CD4-positive, CD25-positive, alpha-beta regulatory T cell (primary cell): ENCODE results near the gene NPBWR2. TPM values are rescaled to one million over a fixed set of nuclear protein-coding genes. Genes with fewer than 3 reads are reported as not detected.
A peak's percentile ranks its signal among the peaks of the same experiment; 100 is the strongest.
"Not testable (repeated sequence)": the region's sequence is repeated elsewhere in the genome, so short reads cannot be mapped to it uniquely, and the experiment has no call there.

Experiments
- ATAC-seq, 2 donors: fragments of 150-1000 bp; cut with Tn5 transposase; one replicate each; pipeline ENCODE4 v1.10.0; 2021; ENCODE audit warnings: low read depth in 2 of 2, moderate number of reproducible peaks in 2 of 2, moderate library complexity in 1 of 2
- DNase-seq, 3 donors: peaks; one replicate each; pipeline versions ENCODE4 v3.0.0 to v3.0.0-alpha.2; 2012 to 2022; ENCODE audit warnings: mixed read lengths in 1 of 3
- H3K27ac ChIP-seq: one replicate; pipeline ENCODE4 v1.7.0; 2013; ENCODE audit warnings: mild to moderate bottlenecking, low read length; ENCODE audit not compliant: insufficient read depth, poor library complexity, severe bottlenecking
- H3K27me3 ChIP-seq: one replicate; pipeline ENCODE4 v1.7.0; 2013; ENCODE audit warnings: low read length; ENCODE audit not compliant: control insufficient read depth, insufficient read depth
- H3K36me3 ChIP-seq: one replicate; pipeline ENCODE4 v1.7.0; 2013; ENCODE audit warnings: mild to moderate bottlenecking, low read length, moderate library complexity; ENCODE audit not compliant: control insufficient read depth, insufficient read depth
- H3K4me1 ChIP-seq: 2 replicates; pipeline ENCODE4 v1.7.0; 2013; ENCODE audit warnings: mild to moderate bottlenecking, low read length; ENCODE audit not compliant: insufficient read depth, control insufficient read depth, poor library complexity, severe bottlenecking
- H3K4me3 ChIP-seq: one replicate; pipeline ENCODE4 v1.7.0; 2013; ENCODE audit warnings: low read depth, mild to moderate bottlenecking, low read length, moderate library complexity
- H3K9me3 ChIP-seq, 2 experiments: 1 replicate in 1 of 2; 2 replicates in 1 of 2; pipeline ENCODE4 v1.7.0; 2013; ENCODE audit warnings: low read length in 2 of 2, mild to moderate bottlenecking in 1 of 2, moderate library complexity in 1 of 2; ENCODE audit not compliant: control insufficient read depth in 2 of 2
- H3K27ac Mint-ChIP-seq, 3 donors: one replicate each; pipeline ENCODE4 v1.8.0; 2020 to 2022; ENCODE audit warnings: mild to moderate bottlenecking in 3 of 3, mixed read lengths in 3 of 3, moderate library complexity in 2 of 3
- H3K27me3 Mint-ChIP-seq: one replicate; pipeline ENCODE4 v1.8.0; 2022; ENCODE audit warnings: mild to moderate bottlenecking, mixed read lengths
- H3K36me3 Mint-ChIP-seq: one replicate; pipeline ENCODE4 v1.8.0; 2020; ENCODE audit warnings: mixed read lengths
- H3K4me1 Mint-ChIP-seq, 4 donors: one replicate each; pipeline ENCODE4 v1.8.0; 2020 to 2022; ENCODE audit warnings: mixed read lengths in 4 of 4, mild to moderate bottlenecking in 1 of 4
- H3K4me3 Mint-ChIP-seq, 4 donors: one replicate each; pipeline ENCODE4 v1.8.0; 2020 to 2022; ENCODE audit warnings: mild to moderate bottlenecking in 4 of 4, mixed read lengths in 4 of 4, moderate library complexity in 3 of 4
- H3K9me3 Mint-ChIP-seq, 7 donors: one replicate each; pipeline ENCODE4 v1.8.0; 2020 to 2022; ENCODE audit warnings: mixed read lengths in 7 of 7, mild to moderate bottlenecking in 3 of 7, moderate library complexity in 2 of 7
- polyA plus RNA-seq, 4 donors: library from polyadenylated mRNA; unstranded; fragments of 300-500 nt; fragmentation: Illumina TruSeq; gene quantifications; one replicate each; pipeline ENCODE4 v1.2.3, GENCODE V29; 2021
- total RNA-seq: library from RNA; stranded (reverse); gene quantifications from one replicate; pipeline ENCODE4 v1.2.3, GENCODE V29; 2022

The NPBWR2 gene
- total and polyA plus RNA-seq, 5 donors from 2014 or later = not detected

DNA sequence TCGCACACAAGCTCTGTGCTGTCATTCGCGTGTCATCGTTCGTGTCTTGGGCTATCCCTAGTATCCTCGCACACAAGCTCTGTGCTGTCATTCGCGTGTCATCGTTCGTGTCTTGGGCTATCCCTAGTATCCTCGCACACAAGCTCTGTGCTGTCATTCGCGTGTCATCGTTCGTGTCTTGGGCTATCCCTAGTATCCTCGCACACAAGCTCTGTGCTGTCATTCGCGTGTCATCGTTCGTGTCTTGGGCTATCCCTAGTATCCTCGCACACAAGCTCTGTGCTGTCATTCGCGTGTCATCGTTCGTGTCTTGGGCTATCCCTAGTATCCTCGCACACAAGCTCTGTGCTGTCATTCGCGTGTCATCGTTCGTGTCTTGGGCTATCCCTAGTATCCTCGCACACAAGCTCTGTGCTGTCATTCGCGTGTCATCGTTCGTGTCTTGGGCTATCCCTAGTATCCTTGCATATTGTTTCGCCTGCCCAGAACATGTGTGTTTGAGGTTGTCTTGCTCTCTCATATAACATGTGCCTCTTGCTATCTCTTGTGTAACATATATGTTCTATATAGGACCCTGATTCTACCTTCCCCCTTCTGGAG is 20.0 kb downstream of the NPBWR2 start:
- H3K4me3 ChIP-seq, H3K36me3 Mint-ChIP-seq, H3K27me3 ChIP-seq, H3K4me3 Mint-ChIP-seq, H3K27ac ChIP-seq, ATAC-seq, DNase-seq, H3K36me3 ChIP-seq, H3K9me3 ChIP-seq, H3K9me3 Mint-ChIP-seq, H3K27ac Mint-ChIP-seq: not testable (repeated sequence)
- Mint-ChIP-seq H3K4me1 (peaks cover 0 to 18% (median 3%) of the 10 kb centered on the region in 4 donors), H3K27me3 (peaks cover 35% of the 10 kb centered on the region)
- H3K4me1 ChIP-seq = peaks cover 22% of the 10 kb centered on the region

- H3K9me3 ChIP-seq = peaks cover 0 to 6% of the 10 kb centered on the region in 2 experiments
- H3K36me3 ChIP-seq = no peaks in the 10 kb centered on the region
- peaks cover 0 to 23% (median 4%) of the 10 kb centered on the region in 4 donors for H3K4me1 Mint-ChIP-seq
- ATAC-seq (no peak), DNase-seq (no peak)
- H3K36me3 Mint-ChIP-seq = peaks cover 3% of the 10 kb centered on the region
- no peak overlapping the region for H3K27ac ChIP-seq
- peaks cover 0 to 9% (median 2%) of the 10 kb centered on the region in 7 donors for H3K9me3 Mint-ChIP-seq
- peaks cover 40% of the 10 kb centered on the region for H3K27me3 Mint-ChIP-seq
- H3K4me1 ChIP-seq = peaks cover 24% of the 10 kb centered on the region
- peaks cover 4% of the 10 kb centered on the region for H3K27me3 ChIP-seq
- H3K27ac Mint-ChIP-seq = no peak overlapping the region
- peak overlapping the region in 1 of 4 donors; percentile 73 for H3K4me3 Mint-ChIP-seq
- no peak overlapping the region for H3K4me3 ChIP-seq
Measured at GRCh38 chr20:64086801-64087200, 20.6 kb downstream of the NPBWR2 start.

GRCh38 chr20:64084685-64085152 is 22.6 kb downstream of the NPBWR2 start:
- peaks cover 29% of the 10 kb centered on the region for H3K4me1 ChIP-seq
- peaks cover 0 to 37% (median 10%) of the 10 kb centered on the region in 4 donors for H3K4me1 Mint-ChIP-seq
- ATAC-seq (no peak), DNase-seq (no peak)
- H3K36me3 Mint-ChIP-seq = peaks cover 3% of the 10 kb centered on the region
- H3K27ac ChIP-seq = no peak overlapping the region
- no peak overlapping the region for H3K27ac Mint-ChIP-seq
- H3K36me3 ChIP-seq = no peaks in the 10 kb centered on the region
- no peak overlapping the region for H3K4me3 ChIP-seq
- peaks cover 0 to 6% of the 10 kb centered on the region in 2 experiments for H3K9me3 ChIP-seq
- H3K4me3 Mint-ChIP-seq = peak overlapping the region in 3 of 4 donors; percentile 85 to 90 (median 88)
- H3K27me3 Mint-ChIP-seq = peaks cover 44% of the 10 kb centered on the region
- peaks cover 0 to 9% (median 2%) of the 10 kb centered on the region in 7 donors for H3K9me3 Mint-ChIP-seq
- H3K27me3 ChIP-seq = peaks cover 4% of the 10 kb centered on the region

DNA sequence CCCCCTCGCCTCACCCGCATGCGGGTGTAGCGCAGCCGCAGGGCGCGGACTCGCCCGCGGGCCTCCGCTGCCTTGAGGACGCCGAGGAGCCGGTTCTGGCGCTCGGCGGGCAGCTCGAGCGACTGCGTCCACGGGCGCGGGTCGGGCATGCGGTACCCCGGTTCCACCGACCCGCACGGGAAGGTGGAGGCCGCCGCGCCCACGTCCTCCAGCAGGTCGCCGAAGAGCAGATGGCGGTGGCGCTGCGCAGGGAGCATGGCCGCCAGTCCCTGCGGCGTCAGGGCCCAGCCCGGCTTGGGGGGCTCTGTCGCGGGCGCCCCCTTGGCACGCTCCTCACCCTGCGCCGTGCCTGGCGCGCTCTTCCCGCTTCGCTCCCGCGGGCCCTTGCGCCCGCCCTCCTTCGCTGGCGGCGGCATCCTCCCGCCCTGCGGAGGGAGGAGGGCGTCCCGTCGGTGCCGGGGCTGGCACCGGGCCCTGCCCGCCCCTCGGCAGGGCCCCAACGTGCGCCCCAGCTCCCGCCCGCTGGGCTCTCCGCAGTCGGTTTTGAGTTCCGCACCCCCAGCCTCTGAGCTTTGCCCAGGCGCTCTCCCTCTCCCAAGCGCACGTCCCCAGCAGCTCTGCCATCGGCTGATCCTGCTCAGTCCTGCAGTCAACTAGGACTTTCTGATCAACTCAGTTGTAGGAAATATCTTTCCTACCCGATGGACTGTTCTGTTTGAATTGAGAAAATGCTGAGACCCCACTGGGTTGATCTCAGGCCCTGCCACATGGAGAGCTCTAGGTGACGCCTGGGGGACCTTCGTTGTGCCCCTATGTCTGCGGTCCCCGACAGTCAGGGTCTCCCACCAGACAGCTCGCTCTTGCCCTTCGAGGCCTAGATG is 23.3 kb downstream of the NPBWR2 start, which contains the start of gene LKAAEAR1:
LKAAEAR1 (minus strand) TSS at position 595 of the 881 bp plus-strand sequence; CDS start at position 416, 179 bp downstream.
- no peak for DNase-seq

GRCh38 chr20:64083378-64083803 is 24.0 kb downstream of the NPBWR2 start:
- peaks cover 0 to 37% (median 11%) of the 10 kb centered on the region in 4 donors for H3K4me1 Mint-ChIP-seq
- H3K27me3 Mint-ChIP-seq = peaks cover 31% of the 10 kb centered on the region
- ATAC-seq = peak; percentile 38 to 56
- peaks cover 3% of the 10 kb centered on the region for H3K36me3 Mint-ChIP-seq
- H3K27ac Mint-ChIP-seq = peak overlapping the region in 1 of 3 donors; percentile 20
- Histone ChIP-seq H3K4me3 (no peak overlapping the region), H3K27me3 (peaks cover 4% of the 10 kb centered on the region), H3K4me1 (peaks cover 39% of the 10 kb centered on the region), H3K36me3 (no peaks in the 10 kb centered on the region), H3K9me3 (peaks cover 0 to 6% of the 10 kb centered on the region in 2 experiments), H3K27ac (no peak overlapping the region)
- peaks cover 0 to 9% (median 2%) of the 10 kb centered on the region in 7 donors for H3K9me3 Mint-ChIP-seq
- peak overlapping the region; percentile 72 to 94 (median 82) for H3K4me3 Mint-ChIP-seq
- DNase-seq = peak; percentile 54 to 71 (median 55)

More for the DNA sequence above, 23.3 kb downstream of the NPBWR2 start, which contains the start of gene LKAAEAR1:
- H3K36me3 Mint-ChIP-seq = peaks cover 3% of the 10 kb centered on the region
- peak within 1 kb of the TSS; percentile 83 to 94 (median 89) for H3K4me3 Mint-ChIP-seq
- peak within 1 kb of the TSS in 2 of 3 donors; percentile 20 to 56 for H3K27ac Mint-ChIP-seq
- H3K4me1 Mint-ChIP-seq = peaks cover 0 to 37% (median 10%) of the 10 kb centered on the region in 4 donors
- Histone ChIP-seq H3K9me3 (peaks cover 0 to 6% of the 10 kb centered on the region in 2 experiments), H3K36me3 (no peaks in the 10 kb centered on the region), H3K4me1 (peaks cover 33% of the 10 kb centered on the region), H3K27me3 (peaks cover 4% of the 10 kb centered on the region), H3K27ac (no peak within 1 kb of the TSS), H3K4me3 (no peak within 1 kb of the TSS)
- ATAC-seq = no peak
- peaks cover 0 to 9% (median 2%) of the 10 kb centered on the region in 7 donors for H3K9me3 Mint-ChIP-seq
- H3K27me3 Mint-ChIP-seq = peaks cover 37% of the 10 kb centered on the region

DNA sequence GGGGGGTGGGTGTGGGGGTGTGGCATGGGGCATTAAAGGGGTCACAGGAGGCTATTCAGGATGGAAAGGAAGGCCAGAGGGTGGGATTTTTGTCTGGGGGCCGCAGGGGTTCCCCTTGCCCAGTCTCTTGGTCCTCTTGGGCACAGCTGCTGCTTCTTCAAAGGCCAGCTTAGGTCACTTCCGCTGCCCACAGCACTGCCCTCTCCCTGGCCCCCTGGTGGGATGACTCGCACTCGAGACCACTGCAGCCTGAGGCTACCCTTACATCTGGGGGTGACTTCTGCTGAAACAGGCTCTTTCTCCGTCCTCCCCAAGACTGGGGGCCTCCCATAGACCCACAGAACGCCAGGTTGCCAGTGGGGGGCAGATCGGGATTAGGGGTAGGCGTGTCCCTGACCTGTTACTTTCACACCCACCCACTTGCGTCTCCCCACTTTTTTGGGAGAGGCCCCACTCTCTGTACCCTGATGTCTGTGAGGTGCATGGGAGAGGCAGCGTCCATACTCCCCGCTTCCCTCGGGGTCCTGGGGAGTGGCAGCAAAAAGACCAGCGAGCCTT is 24.5 kb downstream of the NPBWR2 start:
- Histone ChIP-seq H3K4me3 (no peak overlapping the region), H3K36me3 (no peaks in the 10 kb centered on the region), H3K4me1 (peaks cover 44% of the 10 kb centered on the region), H3K27ac (no peak overlapping the region), H3K9me3 (peaks cover 0 to 6% of the 10 kb centered on the region in 2 experiments), H3K27me3 (peaks cover 4% of the 10 kb centered on the region)
- Mint-ChIP-seq H3K27ac (peak overlapping the region in 1 of 3 donors; percentile 20), H3K27me3 (peaks cover 27% of the 10 kb centered on the region), H3K9me3 (peaks cover 0 to 5% (median 0%) of the 10 kb centered on the region in 7 donors), H3K36me3 (no peaks in the 10 kb centered on the region), H3K4me1 (peaks cover 0 to 38% (median 12%) of the 10 kb centered on the region in 4 donors), H3K4me3 (peak overlapping the region; percentile 72 to 94 (median 82))
- DNase-seq (no peak), ATAC-seq (no peak)

- Histone ChIP-seq H3K27me3 (peaks cover 4% of the 10 kb centered on the region), H3K4me1 (peaks cover 51% of the 10 kb centered on the region), H3K4me3 (no peak overlapping the region), H3K27ac (no peak overlapping the region), H3K9me3 (no peaks in the 10 kb centered on the region), H3K36me3 (no peaks in the 10 kb centered on the region)
- no peak overlapping the region for H3K27ac Mint-ChIP-seq
- no peaks in the 10 kb centered on the region for H3K36me3 Mint-ChIP-seq
- peaks cover 27% of the 10 kb centered on the region for H3K27me3 Mint-ChIP-seq
- DNase-seq = no peak
- peaks cover 0 to 42% (median 12%) of the 10 kb centered on the region in 4 donors for H3K4me1 Mint-ChIP-seq
- ATAC-seq = no peak
- peak overlapping the region; percentile 64 to 94 (median 84) for H3K4me3 Mint-ChIP-seq
- peaks cover 0 to 4% (median 0%) of the 10 kb centered on the region in 7 donors for H3K9me3 Mint-ChIP-seq
Measured at GRCh38 chr20:64082126-64082731, 25.1 kb downstream of the NPBWR2 start.
